LNCaP clone FGC (cell line): ENCODE results near the gene NUTF2.

Source experiments
- DNase-seq: peaks from one replicate; pipeline ENCODE4 v3.0.0-alpha.2; 2011; ENCODE audit warnings: low read depth
- H3K4me3 ChIP-seq: 2 replicates; pipeline ENCODE4 v1.5.1; 2011; ENCODE audit warnings: mild to moderate bottlenecking, low read depth, low read length, control low read depth
- CTCF ChIP-seq: IDR thresholded peaks from 2 replicates; pipeline ENCODE4 v1.5.1; 2012; ENCODE audit warnings: mild to moderate bottlenecking; ENCODE audit not compliant: control insufficient read depth, insufficient read depth; ENCODE audit errors: extremely low read depth

Gene NUTF2

GRCh38 chr16:67872631-67873434, 26.1 kb downstream of the NUTF2 start, which contains the start of gene EDC4:
Gene EDC4 (plus strand): TSS chr16:67873052. CDS start chr16:67873262, 210 bp downstream.
- H3K4me3 ChIP-seq, result peak within 1 kb of the TSS; percentile 85
- DNase-seq, result peak; percentile 37
- no peak for TF ChIP-seq CTCF

- no peak for TF ChIP-seq CTCF
- peak overlapping the region; percentile 85 for H3K4me3 ChIP-seq
- DNase-seq, result no peak
Measured at GRCh38 chr16:67873435-67874370, 27.0 kb downstream of the NUTF2 start.

GRCh38 chr16:67874372-67874771, 27.6 kb downstream of the NUTF2 start:
- no peak for DNase-seq
- peak overlapping the region; percentile 85 for H3K4me3 ChIP-seq
- TF ChIP-seq CTCF, result no peak

- TF ChIP-seq CTCF, result no peak
Measured at GRCh38 chr16:67877064-67877463, 30.3 kb downstream of the NUTF2 start.

GRCh38 chr16:67878232-67878631, 31.5 kb downstream of the NUTF2 start:
- no peak for DNase-seq
- no peak overlapping the region for H3K4me3 ChIP-seq
- no peak for TF ChIP-seq CTCF

More at GRCh38 chr16:67877064-67877463, 30.3 kb downstream of the NUTF2 start:
- H3K4me3 ChIP-seq, result no peak overlapping the region
- DNase-seq, result no peak

- DNase-seq, result no peak
- TF ChIP-seq CTCF, result no peak
- H3K4me3 ChIP-seq, result no peak overlapping the region
Measured at GRCh38 chr16:67878846-67879245, 32.1 kb downstream of the NUTF2 start.
